Mesenchymal stem cell (in vitro differentiated cells and primary cell): ENCODE measurements around the gene SPSB2.

Source experiments
- DNase-seq: peaks from one replicate; pipeline ENCODE4 v3.0.0-alpha.2; 2013
- H2AFZ ChIP-seq: one replicate; pipeline ENCODE4 v1.6.1; 2013; ENCODE audit warnings: low read depth, mild to moderate bottlenecking, control low read depth, inconsistent platforms, low read length, moderate library complexity
- H2AK5ac ChIP-seq: 2 replicates; pipeline ENCODE4 v1.6.1; 2013; ENCODE audit warnings: low read length, moderate library complexity, mild to moderate bottlenecking, inconsistent platforms; ENCODE audit not compliant: severe bottlenecking
- H2BK120ac ChIP-seq: one replicate; pipeline ENCODE4 v1.6.1; 2013; ENCODE audit warnings: low read depth, mild to moderate bottlenecking, inconsistent platforms, low read length, moderate library complexity
- H2BK12ac ChIP-seq, 2 experiments: one replicate each; pipeline ENCODE4 v1.6.1; 2013; ENCODE audit warnings: inconsistent platforms in 2 of 2, low read length in 2 of 2, mild to moderate bottlenecking in 2 of 2, moderate library complexity in 2 of 2, control low read depth in 1 of 2
- H2BK15ac ChIP-seq: one replicate; pipeline ENCODE4 v1.6.1; 2013; ENCODE audit warnings: mild to moderate bottlenecking, low read depth, inconsistent platforms; ENCODE audit not compliant: poor library complexity, severe bottlenecking
- H2BK5ac ChIP-seq: 2 replicates; pipeline ENCODE4 v1.6.1; 2013; ENCODE audit warnings: low read depth, mild to moderate bottlenecking, low read length, control low read depth, inconsistent platforms; ENCODE audit not compliant: poor library complexity, severe bottlenecking
- H3K14ac ChIP-seq, 2 experiments: one replicate each; pipeline ENCODE4 v1.6.1; 2013; ENCODE audit warnings: inconsistent platforms in 2 of 2, low read length in 2 of 2, control low read depth in 1 of 2, mild to moderate bottlenecking in 1 of 2, moderate library complexity in 1 of 2
- H3K18ac ChIP-seq, 2 experiments: one replicate each; pipeline ENCODE4 v1.6.1; 2013; ENCODE audit warnings: inconsistent platforms in 2 of 2, low read length in 2 of 2, control low read depth in 1 of 2, low read depth in 1 of 2, mild to moderate bottlenecking in 1 of 2
- H3K23ac ChIP-seq, 2 experiments: one replicate each; pipeline ENCODE4 v1.6.1; 2013; ENCODE audit warnings: inconsistent platforms in 2 of 2, low read length in 2 of 2, mild to moderate bottlenecking in 2 of 2, moderate library complexity in 2 of 2, control low read depth in 1 of 2
- H3K27ac ChIP-seq: 2 replicates; pipeline ENCODE4 v1.5.1; 2013; ENCODE audit warnings: mild to moderate bottlenecking, moderate library complexity, low read length, control low read depth, inconsistent platforms; ENCODE audit not compliant: poor library complexity, severe bottlenecking
- H3K27me3 ChIP-seq, 2 experiments: 2 replicates each; pipeline versions ENCODE4 v1.6.1 to v1.7.0; 2013; ENCODE audit warnings: low read length in 2 of 2, mild to moderate bottlenecking in 2 of 2, moderate library complexity in 2 of 2, control low read depth in 1 of 2, inconsistent platforms in 1 of 2; ENCODE audit not compliant: control insufficient read depth in 1 of 2, insufficient read depth in 1 of 2
- H3K36me3 ChIP-seq, 2 experiments: 2 replicates each; pipeline versions ENCODE4 v1.6.1 to v1.7.0; 2013; ENCODE audit warnings: low read length in 2 of 2, control low read depth in 1 of 2, inconsistent platforms in 1 of 2, low read depth in 1 of 2, mild to moderate bottlenecking in 1 of 2; ENCODE audit not compliant: insufficient read depth in 2 of 2, control insufficient read depth in 1 of 2
- H3K4ac ChIP-seq, 2 experiments: one replicate each; pipeline ENCODE4 v1.6.1; 2013; ENCODE audit warnings: inconsistent platforms in 2 of 2, low read length in 2 of 2, mild to moderate bottlenecking in 2 of 2, moderate library complexity in 2 of 2, control low read depth in 1 of 2, low read depth in 1 of 2
- H3K4me1 ChIP-seq: 2 replicates; pipeline ENCODE4 v1.6.1; 2013; ENCODE audit warnings: low read depth, low read length, control low read depth; ENCODE audit not compliant: control insufficient read depth, insufficient read depth
- H3K4me2 ChIP-seq: 2 replicates; pipeline ENCODE4 v1.6.1; 2013; ENCODE audit warnings: low read length, mild to moderate bottlenecking, inconsistent platforms; ENCODE audit not compliant: poor library complexity, severe bottlenecking
- H3K4me3 ChIP-seq, 2 experiments: 2 replicates each; pipeline versions ENCODE4 v1.5.1 to v1.7.0; 2013; ENCODE audit warnings: low read length in 2 of 2, mild to moderate bottlenecking in 2 of 2, control low read depth in 1 of 2, low read depth in 1 of 2; ENCODE audit not compliant: insufficient read depth in 1 of 2
- H3K79me1 ChIP-seq: replicated peaks from 2 replicates; pipeline ENCODE4 v1.6.1; 2013; ENCODE audit warnings: mild to moderate bottlenecking, control low read depth, low read length, inconsistent platforms; ENCODE audit not compliant: poor library complexity, severe bottlenecking
- H3K9ac ChIP-seq: 2 replicates; pipeline ENCODE4 v1.7.0; 2013; ENCODE audit warnings: mild to moderate bottlenecking, low read length, moderate library complexity
- H3K9me3 ChIP-seq: 2 replicates; pipeline ENCODE4 v1.7.0; 2013; ENCODE audit warnings: mild to moderate bottlenecking, low read length; ENCODE audit not compliant: control insufficient read depth
- H4K8ac ChIP-seq: one replicate; pipeline ENCODE4 v1.6.1; 2013; ENCODE audit warnings: inconsistent platforms, mild to moderate bottlenecking, low read length, moderate library complexity
- H4K91ac ChIP-seq: one replicate; pipeline ENCODE4 v1.6.1; 2013; ENCODE audit warnings: mild to moderate bottlenecking, low read length, inconsistent platforms
- whole genome bisulfite sequencing: methylation state at CpG from one replicate; pipeline ENCODE4 v1.1.7; 2013; ENCODE audit warnings: mixed read lengths; 5-methylcytosine and 5-hydroxymethylcytosine counted together

SPSB2 gene

DNA sequence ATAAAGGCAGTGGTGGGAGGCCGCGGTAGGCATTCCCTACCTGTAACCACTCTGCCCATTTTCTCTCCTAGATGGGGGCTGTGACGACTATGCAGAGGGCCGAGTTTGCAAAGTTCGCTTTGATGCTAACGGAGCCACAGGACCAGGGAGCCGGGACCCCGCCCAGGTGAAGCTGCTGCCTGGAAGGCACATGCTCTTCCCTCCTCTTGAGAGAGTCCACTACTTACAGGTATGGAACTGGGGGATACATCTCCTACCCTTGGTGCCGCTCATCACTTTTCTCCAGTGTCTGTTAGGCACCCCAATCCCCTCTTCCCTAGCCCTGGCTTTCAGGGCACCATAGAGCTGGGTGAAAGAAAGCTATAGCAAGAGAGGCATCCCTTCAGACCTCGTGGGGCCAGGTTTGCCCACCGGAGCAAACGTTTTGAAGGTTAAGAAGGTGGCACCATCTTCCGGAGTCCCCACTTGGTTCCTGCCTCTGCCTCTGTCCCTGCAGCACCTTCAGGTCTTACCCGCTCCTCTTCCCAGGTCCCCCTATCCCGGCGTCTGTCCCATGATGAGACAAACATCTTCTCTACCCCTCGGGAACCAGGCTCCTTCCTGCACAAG, 46.9 kb downstream of the SPSB2 start:
- Histone ChIP-seq H2BK5ac (no peak overlapping the region), H3K4me1 (peaks cover 47% of the 10 kb centered on the region), H3K9ac (peak overlapping the region; percentile 69), H2BK120ac (no peak overlapping the region), H4K91ac (peak overlapping the region; percentile 40), H2AFZ (no peak overlapping the region), H3K79me1 (peaks cover 28% of the 10 kb centered on the region), H3K27me3 (peaks cover 17 to 19% of the 10 kb centered on the region in 2 experiments), H3K14ac (no peak overlapping the region), H2BK15ac (peak overlapping the region; percentile 89), H2AK5ac (peak overlapping the region; percentile 34), H3K18ac (no peak overlapping the region), H3K4me3 (no peak overlapping the region), H4K8ac (peak overlapping the region; percentile 56), H3K27ac (no peak overlapping the region), H3K4ac (no peak overlapping the region), H3K36me3 (peaks cover 8 to 21% of the 10 kb centered on the region in 2 experiments), H2BK12ac (peak overlapping the region in 1 of 2 experiments; percentile 82), H3K23ac (no peak overlapping the region), H3K4me2 (no peak overlapping the region), H3K9me3 (no peaks in the 10 kb centered on the region)
- no peak for DNase-seq
- WGBS = 72% methylated on average over 17 of the region's 17 CpGs

DNA sequence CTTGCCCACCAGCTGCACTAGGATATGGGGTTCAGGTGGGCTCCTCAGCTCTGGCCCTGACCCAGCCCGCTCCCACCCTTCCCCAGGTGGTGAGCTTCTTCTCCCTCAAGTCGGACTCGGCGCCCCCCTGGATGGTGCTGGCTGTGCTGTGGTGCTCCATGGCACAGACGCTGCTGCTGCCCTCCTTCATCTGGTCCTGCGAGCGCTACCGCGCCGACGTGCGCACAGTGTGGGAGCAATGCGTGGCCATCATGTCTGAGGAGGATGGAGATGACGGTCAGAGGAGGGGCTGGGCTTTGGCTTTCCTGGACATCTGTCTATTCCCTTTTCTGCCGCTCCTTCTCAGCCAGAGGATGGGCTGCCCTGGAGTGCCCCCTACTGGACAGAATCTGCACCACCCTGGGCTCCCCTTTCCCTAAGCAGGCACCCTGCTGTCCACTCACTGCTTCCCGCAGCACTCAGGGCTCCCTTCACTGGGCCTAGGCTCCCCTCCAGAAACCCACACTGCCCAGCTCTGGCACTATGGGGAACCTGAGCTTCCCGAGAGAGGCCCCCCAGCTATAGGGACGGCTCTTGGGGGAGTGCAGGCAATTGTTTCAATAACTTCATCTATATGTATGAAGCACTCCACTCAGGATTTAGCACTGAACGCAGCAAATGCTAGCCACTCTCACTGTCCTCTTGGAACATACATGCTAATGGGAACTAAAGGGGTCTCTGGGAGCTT, 47.5 kb downstream of the SPSB2 start:
- no peaks in the 10 kb centered on the region for H3K9me3 ChIP-seq
- no peak overlapping the region for H2AFZ ChIP-seq
- WGBS = 7% methylated on average over 19 of the region's 19 CpGs
- DNase-seq = peak; percentile 89
- no peak overlapping the region for H3K14ac ChIP-seq
- no peak overlapping the region for H2BK15ac ChIP-seq
- peaks cover 17 to 26% of the 10 kb centered on the region in 2 experiments for H3K27me3 ChIP-seq
- peak overlapping the region; percentile 0 for H4K91ac ChIP-seq
- H3K4me3 ChIP-seq = peak overlapping the region in 1 of 2 experiments; percentile 72
- no peak overlapping the region for H2BK5ac ChIP-seq
- H3K36me3 ChIP-seq = peaks cover 1 to 14% of the 10 kb centered on the region in 2 experiments
- no peak overlapping the region for H3K4ac ChIP-seq
- H3K27ac ChIP-seq = no peak overlapping the region
- no peak overlapping the region for H2AK5ac ChIP-seq
- no peak overlapping the region for H3K23ac ChIP-seq
- peaks cover 52% of the 10 kb centered on the region for H3K4me1 ChIP-seq
- peak overlapping the region; percentile 59 for H3K9ac ChIP-seq
- peak overlapping the region; percentile 4 for H3K4me2 ChIP-seq
- peak overlapping the region; percentile 4 for H4K8ac ChIP-seq
- peak overlapping the region; percentile 1 to 35 for H3K18ac ChIP-seq
- H2BK12ac ChIP-seq = peak overlapping the region in 1 of 2 experiments; percentile 4
- H2BK120ac ChIP-seq = no peak overlapping the region
- H3K79me1 ChIP-seq = peaks cover 23% of the 10 kb centered on the region

DNA sequence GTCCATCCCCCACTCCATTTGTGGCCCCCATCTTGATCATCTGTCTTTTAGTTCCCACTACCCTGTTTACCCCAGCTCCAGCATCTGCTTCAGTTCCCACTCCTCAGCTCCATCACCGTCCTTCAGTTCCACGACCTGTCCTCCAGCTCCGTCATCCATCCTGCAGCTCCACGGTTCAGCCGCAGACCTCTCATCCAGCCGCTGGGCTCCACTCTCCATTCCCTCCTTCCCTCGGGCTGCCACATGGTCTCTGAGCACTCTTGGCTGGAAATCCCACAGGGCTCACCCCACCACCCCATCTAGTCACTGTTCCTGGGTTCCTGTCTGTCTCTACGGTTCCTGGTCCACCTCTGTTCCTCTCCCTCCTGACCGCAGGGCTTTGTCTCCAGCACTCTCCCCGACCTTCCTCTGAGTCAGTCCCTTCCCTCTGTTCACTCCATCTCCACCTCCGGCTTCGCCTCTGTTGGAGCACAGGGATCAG, 48.2 kb downstream of the SPSB2 start:
- H2BK12ac ChIP-seq = no peak overlapping the region
- WGBS = 29% methylated on average over 12 of the region's 12 CpGs

More for the DNA sequence above, 48.2 kb downstream of the SPSB2 start:
- Histone ChIP-seq H3K9me3 (no peaks in the 10 kb centered on the region), H4K8ac (peak overlapping the region; percentile 4), H3K23ac (no peak overlapping the region), H3K4me2 (peak overlapping the region; percentile 4), H3K18ac (peak overlapping the region; percentile 1 to 35), H2AK5ac (no peak overlapping the region), H4K91ac (peak overlapping the region; percentile 0), H3K4me3 (peak overlapping the region in 1 of 2 experiments; percentile 72), H2BK5ac (no peak overlapping the region), H3K14ac (no peak overlapping the region), H2BK120ac (no peak overlapping the region), H3K27me3 (peaks cover 22 to 32% of the 10 kb centered on the region in 2 experiments), H3K36me3 (peaks cover 0 to 8% of the 10 kb centered on the region in 2 experiments), H2BK15ac (no peak overlapping the region), H3K4ac (no peak overlapping the region), H3K4me1 (peaks cover 52% of the 10 kb centered on the region), H3K27ac (no peak overlapping the region), H3K9ac (peak overlapping the region; percentile 59), H2AFZ (no peak overlapping the region), H3K79me1 (peaks cover 18% of the 10 kb centered on the region)
- DNase-seq = peak; percentile 60
